GM18870 (cell line): ENCODE measurements around the gene CIAO3.

Source experiments
- ATAC-seq: cut with Tn5 transposase; IDR thresholded peaks from one replicate; pipeline ENCODE4 v1.9.1; 2021; ENCODE audit warnings: moderate library complexity; ENCODE audit not compliant: unreplicated experiment

CIAO3 gene

GRCh38 chr16:711548-712320 lies 29.1 kb downstream of the CIAO3 start:
- ATAC-seq: no peak

GRCh38 chr16:711084-711483 lies 29.7 kb downstream of the CIAO3 start:
- no peak for ATAC-seq

- no peak for ATAC-seq
These were observed 30.2 kb downstream of the CIAO3 start for GRCh38 chr16:710500-711075.

GRCh38 chr16:709566-710499 lies 31.0 kb downstream of the CIAO3 start:
- ATAC-seq: no peak

GRCh38 chr16:708959-709358 lies 31.8 kb downstream of the CIAO3 start:
- ATAC-seq: no peak

- ATAC-seq: no peak
These were observed 32.8 kb downstream of the CIAO3 start for GRCh38 chr16:708019-708418.

- ATAC-seq: no peak
These were observed 33.7 kb downstream of the CIAO3 start for GRCh38 chr16:707062-707538.

GRCh38 chr16:706189-707061 lies 34.4 kb downstream of the CIAO3 start:
- ATAC-seq: no peak

GRCh38 chr16:705431-706188 lies 35.2 kb downstream of the CIAO3 start, which contains the start of gene FBXL16:
Gene FBXL16, minus strand, starts transcription at chr16:705801. Its CDS starts 8,396 bp downstream, at chr16:697405.
- no peak for ATAC-seq

- no peak for ATAC-seq
These were observed 36.0 kb downstream of the CIAO3 start for GRCh38 chr16:704552-705380.

GRCh38 chr16:704047-704446 lies 36.8 kb downstream of the CIAO3 start:
- no peak for ATAC-seq

- no peak for ATAC-seq
These were observed 37.4 kb downstream of the CIAO3 start for GRCh38 chr16:703406-703805.

GRCh38 chr16:702341-702740 lies 38.5 kb downstream of the CIAO3 start:
- no peak for ATAC-seq

GRCh38 chr16:700684-701584 lies 39.9 kb downstream of the CIAO3 start:
- no peak for ATAC-seq

GRCh38 chr16:698911-699671 lies 41.7 kb downstream of the CIAO3 start:
- no peak for ATAC-seq

GRCh38 chr16:695355-696089 lies 45.3 kb downstream of the CIAO3 start:
- ATAC-seq: no peak
